Iris pigment epithelial cell (primary cell): ENCODE measurements around the gene CDIPT.
"Not testable (repeated sequence)": the region's sequence is repeated elsewhere in the genome, so short reads cannot be mapped to it uniquely, and the experiment has no call there.

ENCODE experiments used
- DNase-seq: peaks from one replicate; pipeline ENCODE4 v3.0.0-alpha.2; 2011; ENCODE audit warnings: low read depth

Gene CDIPT

GRCh38 chr16:29858149-29858849 is 4.7 kb downstream of the CDIPT start:
- no peak for DNase-seq

- DNase-seq = peak; percentile 54
Measured at GRCh38 chr16:29857133-29857760, 5.8 kb downstream of the CDIPT start.

GRCh38 chr16:29854520-29855100 is 8.4 kb downstream of the CDIPT start:
- DNase-seq = no peak

DNA sequence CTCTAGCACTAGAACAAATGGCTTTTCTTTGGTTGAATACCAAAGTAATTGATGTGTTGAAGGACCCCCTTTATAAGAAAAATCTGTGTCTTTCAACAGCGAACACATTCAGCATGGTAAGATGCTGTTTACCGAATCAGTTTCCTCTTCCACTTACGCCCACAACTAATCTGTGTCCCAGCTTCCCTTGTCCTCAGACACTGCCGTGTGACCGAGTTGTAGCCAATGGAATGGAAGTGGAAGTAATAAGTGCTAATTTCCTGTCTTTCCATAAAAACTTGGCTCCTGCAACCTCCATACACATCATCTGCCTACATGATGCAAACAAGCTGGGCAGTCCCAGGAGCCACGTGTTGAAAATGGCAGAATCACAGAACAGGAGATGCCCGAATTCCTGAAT is 10.4 kb downstream of the CDIPT start:
- peak; percentile 48 for DNase-seq

DNA sequence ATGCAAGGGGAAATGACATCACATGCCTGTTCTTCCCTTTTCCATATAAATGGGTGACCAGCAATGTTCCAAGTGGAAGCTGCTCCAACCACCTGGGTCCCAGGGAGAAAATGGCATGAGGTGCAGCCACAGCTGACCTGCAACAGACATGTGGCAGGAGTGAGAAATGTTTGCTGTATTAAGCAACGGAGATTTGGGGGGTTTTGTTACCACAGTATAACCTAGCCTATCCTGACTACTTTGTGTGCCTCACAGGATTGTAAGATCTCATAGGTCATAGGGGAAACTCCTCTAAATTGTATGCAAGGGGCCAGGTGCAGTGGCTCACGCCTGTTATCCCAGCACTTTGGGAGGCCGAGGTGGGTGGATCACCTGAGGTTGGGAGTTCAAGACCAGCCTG is 12.0 kb downstream of the CDIPT start:
- DNase-seq = no peak

GRCh38 chr16:29849505-29849904 is 13.5 kb downstream of the CDIPT start:
- DNase-seq = no peak

- DNase-seq = peak; percentile 46
Measured at GRCh38 chr16:29848420-29849297, 14.4 kb downstream of the CDIPT start.

DNA sequence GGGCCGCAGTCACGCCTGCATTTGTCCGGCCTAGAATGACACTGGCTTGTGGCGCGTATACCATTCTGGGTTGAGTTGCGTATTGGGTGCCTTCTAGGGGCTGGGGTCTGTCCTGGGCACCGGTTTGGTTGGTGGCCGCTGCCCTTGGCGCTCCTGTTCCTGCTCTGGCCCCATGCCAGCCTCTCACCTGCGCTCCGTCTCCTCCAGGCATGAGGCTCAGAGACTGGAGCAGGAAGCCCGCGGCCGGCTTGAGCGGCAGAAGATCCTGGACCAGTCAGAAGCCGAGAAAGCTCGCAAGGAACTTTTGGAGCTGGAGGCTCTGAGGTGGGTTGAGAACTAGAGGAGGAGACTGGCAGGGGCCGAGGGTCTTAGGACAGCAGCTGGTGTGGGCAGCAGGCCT is 17.4 kb downstream of the CDIPT start:
- no peak for DNase-seq

DNA sequence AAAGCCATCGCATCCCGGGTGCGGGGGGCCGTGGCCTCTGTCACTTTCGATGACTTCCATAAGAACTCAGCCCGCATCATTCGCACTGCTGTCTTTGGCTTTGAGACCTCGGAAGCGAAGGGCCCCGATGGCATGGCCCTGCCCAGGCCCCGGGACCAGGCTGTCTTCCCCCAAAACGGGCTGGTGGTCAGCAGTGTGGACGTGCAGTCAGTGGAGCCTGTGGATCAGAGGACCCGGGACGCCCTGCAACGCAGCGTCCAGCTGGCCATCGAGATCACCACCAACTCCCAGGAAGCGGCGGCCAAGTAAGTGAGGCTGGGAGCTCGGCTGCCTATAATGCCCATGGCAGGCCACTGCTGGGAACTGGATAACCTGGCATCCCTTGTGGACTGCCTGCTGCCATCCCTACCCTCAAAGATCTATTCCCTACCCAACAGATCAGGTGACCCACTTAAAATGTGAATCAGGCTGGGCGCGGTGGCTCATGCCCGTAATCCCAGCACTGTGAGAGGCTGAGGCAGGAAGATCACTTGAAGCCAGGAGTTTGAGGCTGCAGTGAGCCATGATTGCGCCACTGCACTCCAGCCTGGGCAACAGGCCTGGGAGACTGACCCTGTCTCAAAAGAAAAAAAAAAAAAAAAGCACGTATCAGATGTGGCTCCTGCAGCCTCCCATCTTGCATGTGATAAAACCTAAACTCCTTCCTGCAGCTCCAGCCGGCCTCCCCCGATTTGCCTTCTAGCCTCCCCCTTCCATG is 18.3 kb downstream of the CDIPT start:
- DNase-seq = peak; percentile 41

GRCh38 chr16:29843931-29844330 is 19.1 kb downstream of the CDIPT start:
- no peak for DNase-seq

DNA sequence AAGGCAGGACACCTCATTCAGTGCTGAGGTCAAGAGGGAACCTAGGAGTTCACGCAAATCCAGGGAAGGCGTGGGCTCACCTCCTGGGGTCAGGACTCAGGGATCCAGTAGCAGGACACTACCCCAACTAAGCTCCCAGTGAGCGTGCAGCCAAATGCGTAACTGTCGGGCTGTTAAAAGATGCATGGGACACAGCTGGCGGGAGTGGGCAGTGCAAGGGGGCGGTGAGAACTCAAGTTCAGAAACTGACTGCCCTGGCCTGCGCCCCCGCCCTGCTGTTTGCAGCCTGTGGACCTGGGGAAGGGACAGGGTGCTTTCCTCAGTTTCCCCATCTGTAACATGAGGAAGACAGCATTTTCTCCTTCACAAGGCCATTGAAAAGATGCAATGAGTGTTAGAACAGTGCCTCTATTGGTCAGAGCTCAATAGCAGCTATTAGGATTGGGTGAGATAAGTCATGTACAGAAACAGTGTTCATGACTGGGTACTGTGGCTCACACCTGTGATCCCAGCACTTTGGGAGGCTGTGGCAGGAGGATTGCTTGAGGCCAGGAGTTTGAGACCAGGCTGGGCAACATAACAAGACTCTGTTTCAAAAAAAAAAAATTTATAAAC is 20.2 kb downstream of the CDIPT start:
- no peak for DNase-seq

DNA sequence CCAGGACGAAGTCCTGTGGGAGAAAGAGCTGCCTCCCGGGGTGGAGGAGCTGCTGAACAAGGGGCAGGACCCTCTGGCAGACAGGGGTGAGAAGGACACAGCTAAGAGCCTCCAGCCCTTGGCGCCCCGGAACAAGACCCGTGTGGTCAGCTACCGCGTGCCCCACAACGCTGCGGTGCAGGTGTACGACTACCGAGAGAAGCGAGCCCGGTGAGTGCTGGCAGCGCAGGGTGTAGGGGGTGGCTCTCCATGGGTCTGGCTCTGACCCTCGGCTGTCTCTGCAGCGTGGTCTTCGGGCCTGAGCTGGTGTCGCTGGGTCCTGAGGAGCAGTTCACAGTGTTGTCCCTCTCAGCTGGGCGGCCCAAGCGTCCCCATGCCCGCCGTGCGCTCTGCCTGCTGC is 21.4 kb downstream of the CDIPT start:
- no peak for DNase-seq

- DNase-seq = no peak
Measured at GRCh38 chr16:29840240-29840639, 22.8 kb downstream of the CDIPT start.

GRCh38 chr16:29839822-29840221 is 23.2 kb downstream of the CDIPT start:
- no peak for DNase-seq

DNA sequence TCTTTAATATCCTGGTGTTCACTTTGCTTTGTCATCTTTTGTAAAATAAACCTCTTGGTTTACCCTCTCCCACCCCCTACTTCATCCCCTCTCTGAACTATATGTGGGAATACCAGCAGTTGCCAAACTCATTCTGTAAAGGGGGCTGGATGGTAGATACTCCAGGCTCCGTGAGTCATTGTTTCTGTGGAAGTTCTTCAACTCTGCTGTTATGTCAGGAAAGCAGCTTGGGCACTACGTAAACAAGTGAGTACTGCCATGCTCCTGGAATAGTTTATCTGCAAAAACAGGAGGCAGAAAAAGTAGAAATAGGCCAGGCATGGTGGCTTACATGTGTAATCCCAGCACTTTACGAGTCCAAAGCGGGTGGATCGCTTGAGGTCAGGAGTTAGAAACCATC is 25.2 kb downstream of the CDIPT start:
- DNase-seq = no peak

DNA sequence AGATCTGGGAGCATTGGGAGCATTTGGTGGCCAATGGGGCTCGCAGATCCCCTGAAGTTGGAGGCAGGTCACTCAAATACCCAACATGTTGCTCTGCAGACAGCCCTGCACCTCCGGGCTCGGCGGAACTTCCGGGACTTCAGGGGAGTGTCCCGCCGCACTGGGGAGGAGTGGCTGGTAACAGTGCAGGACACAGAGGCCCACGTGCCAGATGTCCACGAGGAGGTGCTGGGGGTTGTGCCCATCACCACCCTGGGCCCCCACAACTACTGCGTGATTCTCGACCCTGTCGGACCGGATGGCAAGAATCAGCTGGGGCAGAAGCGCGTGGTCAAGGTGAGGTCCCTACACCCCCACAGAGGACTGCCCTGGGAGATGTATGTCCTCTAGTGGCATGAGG is 26.4 kb downstream of the CDIPT start:
- DNase-seq = no peak

DNA sequence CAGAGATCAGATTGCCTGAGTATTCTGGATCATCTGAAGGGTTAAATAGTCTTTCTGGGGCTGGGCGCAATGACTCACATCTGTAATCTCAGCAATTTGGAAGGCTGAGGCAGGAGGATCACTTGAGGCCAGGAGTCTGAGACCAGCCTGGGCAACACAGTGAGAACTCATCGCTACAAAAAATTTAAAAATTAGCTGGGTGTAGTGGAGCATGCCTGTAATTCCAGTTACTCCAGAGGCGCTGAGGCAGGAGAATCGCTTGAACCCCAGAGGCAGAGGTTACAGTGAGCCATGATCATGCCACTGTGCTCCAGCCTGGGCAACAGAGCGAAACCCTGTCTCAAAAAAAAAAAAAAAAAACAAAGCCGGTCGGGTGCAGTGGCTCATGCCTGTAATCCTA is 27.1 kb downstream of the CDIPT start:
- no peak for DNase-seq

GRCh38 chr16:29834079-29834478 is 28.9 kb downstream of the CDIPT start:
- DNase-seq = no peak

DNA sequence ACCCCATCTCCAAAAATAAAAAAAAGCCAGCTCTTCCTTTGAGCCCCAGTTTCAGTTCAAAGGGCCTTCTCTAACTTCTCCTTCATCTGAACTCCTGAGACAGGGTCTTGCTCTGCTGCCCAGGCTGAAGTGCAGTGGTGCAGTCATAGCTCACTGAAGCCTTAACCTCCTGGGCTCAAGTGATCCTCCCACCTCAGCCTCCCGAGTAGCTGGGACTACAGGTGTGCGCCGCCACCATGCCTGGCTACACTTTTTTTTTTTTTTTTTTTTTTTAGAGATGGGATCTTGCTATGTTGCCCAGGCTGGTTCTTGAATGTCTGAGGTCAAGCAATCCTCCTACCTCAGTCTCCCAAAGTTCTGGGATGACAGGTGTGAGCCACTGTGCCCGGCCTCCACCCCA is 29.8 kb downstream of the CDIPT start:
- not testable (repeated sequence) for DNase-seq

DNA sequence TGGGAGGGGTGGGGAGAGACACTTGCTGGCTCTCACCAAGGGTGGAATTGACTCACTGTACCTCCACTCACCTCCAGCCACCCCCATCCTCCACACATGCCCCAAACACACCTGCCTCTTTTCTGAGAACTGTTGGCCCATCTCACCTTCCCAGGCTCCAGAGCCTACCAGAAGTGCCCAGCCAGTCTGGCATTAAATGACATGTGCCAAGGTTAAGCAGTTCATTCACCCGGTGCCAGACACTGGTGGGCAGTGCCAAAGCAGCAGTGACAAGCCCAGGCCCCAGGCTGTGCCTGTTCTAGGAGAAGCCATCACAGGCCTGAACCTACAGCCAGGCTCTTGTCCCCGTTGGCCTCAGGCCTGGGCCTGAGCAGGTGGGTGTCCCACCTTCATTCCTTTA is 31.5 kb downstream of the CDIPT start:
- DNase-seq = no peak

DNA sequence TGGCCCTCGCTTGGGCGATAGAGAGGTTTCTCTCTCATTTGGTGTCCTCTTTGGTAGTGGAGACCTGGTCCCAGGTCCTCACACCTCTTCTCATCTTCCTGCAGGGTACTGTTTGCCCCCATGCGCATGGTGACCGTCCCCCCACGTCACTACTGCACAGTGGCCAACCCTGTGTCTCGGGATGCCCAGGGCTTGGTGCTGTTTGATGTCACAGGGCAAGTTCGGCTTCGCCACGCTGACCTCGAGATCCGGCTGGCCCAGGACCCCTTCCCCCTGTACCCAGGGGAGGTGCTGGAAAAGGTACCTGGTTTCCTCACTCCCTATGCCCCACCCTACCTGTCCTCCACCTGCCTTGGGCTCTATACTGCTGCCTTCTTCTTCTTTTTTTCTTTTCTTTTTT is 32.3 kb downstream of the CDIPT start:
- no peak for DNase-seq

DNA sequence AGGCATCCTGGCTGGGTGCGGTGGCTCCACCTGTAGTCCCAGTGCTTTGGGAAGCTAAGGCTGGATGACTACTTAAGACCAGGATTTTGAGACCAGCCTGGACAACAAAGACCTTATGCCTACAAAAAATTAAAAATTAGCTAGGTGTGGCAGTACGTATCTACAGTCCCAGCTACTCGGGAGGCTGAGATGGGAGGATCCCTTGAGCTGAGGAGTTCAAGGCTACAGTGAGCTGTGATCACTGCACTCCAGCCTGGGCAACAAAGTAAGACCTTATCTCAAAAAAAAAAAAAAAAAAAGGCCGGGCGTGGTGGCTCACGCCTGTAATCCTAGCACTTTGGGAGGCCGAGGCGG is 36.7 kb downstream of the CDIPT start:
- DNase-seq = no peak
